H9 (cell line): ENCODE data around the gene GPRC5D. TPM values are rescaled to one million over a fixed set of nuclear protein-coding genes. Genes with fewer than 3 reads are reported as not detected.

Experiments
- DNase-seq: peaks from one replicate; pipeline ENCODE4 v3.0.0-alpha.2; 2017
- H2AFZ ChIP-seq: one replicate; pipeline ENCODE4 v1.6.1; 2013; ENCODE audit warnings: mild to moderate bottlenecking, low read length, control low read depth, moderate library complexity
- H2AK5ac ChIP-seq: 2 replicates; pipeline ENCODE4 v1.6.1; 2013; ENCODE audit warnings: low read length, control low read depth, mixed read lengths; ENCODE audit not compliant: insufficient read length
- H2BK120ac ChIP-seq: one replicate; pipeline ENCODE4 v1.6.1; 2013; ENCODE audit warnings: low read depth, mild to moderate bottlenecking, low read length, control low read depth, inconsistent platforms; ENCODE audit not compliant: poor library complexity, severe bottlenecking
- H2BK12ac ChIP-seq: 2 replicates; pipeline ENCODE4 v1.6.1; 2013; ENCODE audit warnings: low read length, control low read depth, mixed read lengths, low read depth; ENCODE audit not compliant: insufficient read length
- H2BK15ac ChIP-seq: 2 replicates; pipeline ENCODE4 v1.6.1; 2013; ENCODE audit warnings: low read depth, low read length, control low read depth
- H2BK20ac ChIP-seq: one replicate; pipeline ENCODE4 v1.6.1; 2013; ENCODE audit warnings: low read depth, mild to moderate bottlenecking, low read length, control low read depth, inconsistent platforms; ENCODE audit not compliant: poor library complexity, severe bottlenecking
- H2BK5ac ChIP-seq: 2 replicates; pipeline ENCODE4 v1.6.1; 2013; ENCODE audit warnings: low read length, control low read depth, mixed read lengths; ENCODE audit not compliant: insufficient read length
- H3K14ac ChIP-seq: 2 replicates; pipeline ENCODE4 v1.6.1; 2013; ENCODE audit warnings: low read length, control low read depth; ENCODE audit not compliant: insufficient read depth
- H3K18ac ChIP-seq: 2 replicates; pipeline ENCODE4 v1.6.1; 2013; ENCODE audit warnings: low read depth, mild to moderate bottlenecking, mixed read lengths, low read length, control low read depth; ENCODE audit not compliant: insufficient read length
- H3K23ac ChIP-seq: 2 replicates; pipeline ENCODE4 v1.6.1; 2013; ENCODE audit warnings: low read length, control low read depth, mixed read lengths, low read depth; ENCODE audit not compliant: insufficient read length
- H3K23me2 ChIP-seq: 2 replicates; pipeline ENCODE4 v1.6.1; 2013; ENCODE audit warnings: low read depth, mild to moderate bottlenecking, mixed read lengths, low read length, control low read depth; ENCODE audit not compliant: insufficient read length, poor library complexity, severe bottlenecking
- H3K27ac ChIP-seq: 2 replicates; pipeline ENCODE4 v1.5.1; 2013; ENCODE audit warnings: low read length, control low read depth, mixed read lengths, low read depth; ENCODE audit not compliant: insufficient read length
- H3K27me3 ChIP-seq: 2 replicates; pipeline ENCODE4 v1.6.1; 2013; ENCODE audit warnings: low read length, control low read depth, inconsistent platforms; ENCODE audit not compliant: insufficient read depth
- H3K4ac ChIP-seq: 2 replicates; pipeline ENCODE4 v1.6.1; 2013; ENCODE audit warnings: low read depth, mild to moderate bottlenecking, control low read depth, inconsistent platforms, low read length, moderate library complexity
- H3K4me1 ChIP-seq: 2 replicates; pipeline ENCODE4 v1.6.1; 2013; ENCODE audit warnings: low read length, control low read depth, inconsistent platforms; ENCODE audit not compliant: insufficient read depth
- H3K4me2 ChIP-seq: 2 replicates; pipeline ENCODE4 v1.6.1; 2013; ENCODE audit warnings: low read length, control low read depth, mixed read lengths; ENCODE audit not compliant: insufficient read length, insufficient read depth
- H3K56ac ChIP-seq: 2 replicates; pipeline ENCODE4 v1.6.1; 2013; ENCODE audit warnings: low read depth, mild to moderate bottlenecking, mixed read lengths, low read length, control low read depth; ENCODE audit not compliant: insufficient read length
- H3K79me1 ChIP-seq: 2 replicates; pipeline ENCODE4 v1.6.1; 2013; ENCODE audit warnings: low read depth, mild to moderate bottlenecking, moderate library complexity, low read length, control low read depth, inconsistent platforms; ENCODE audit not compliant: insufficient read depth, poor library complexity, severe bottlenecking
- H3K79me2 ChIP-seq: 2 replicates; pipeline ENCODE4 v1.6.1; 2013; ENCODE audit warnings: low read length, control low read depth, inconsistent platforms; ENCODE audit not compliant: insufficient read depth
- H3K9ac ChIP-seq: 2 replicates; pipeline ENCODE4 v1.6.1; 2013; ENCODE audit warnings: low read length, control low read depth, mixed read lengths; ENCODE audit not compliant: insufficient read length; ENCODE audit errors: extremely low read depth
- H3K9me3 ChIP-seq: one replicate; pipeline ENCODE4 v1.6.1; 2013; ENCODE audit warnings: low read depth, low read length, inconsistent platforms; ENCODE audit not compliant: control insufficient read depth
- H3T11ph ChIP-seq: one replicate; pipeline ENCODE4 v1.6.1; 2013; ENCODE audit warnings: mild to moderate bottlenecking, low read length, control low read depth, inconsistent platforms
- H4K20me1 ChIP-seq: one replicate; pipeline ENCODE4 v1.6.1; 2013; ENCODE audit not compliant: control insufficient read depth, insufficient read length, insufficient read depth
- H4K5ac ChIP-seq: 2 replicates; pipeline ENCODE4 v1.6.1; 2013; ENCODE audit warnings: low read depth, mild to moderate bottlenecking, mixed read lengths, low read length, control low read depth; ENCODE audit not compliant: insufficient read length
- H4K8ac ChIP-seq: replicated peaks from 2 replicates; pipeline ENCODE4 v1.6.1; 2013; ENCODE audit warnings: low read length, control low read depth, mixed read lengths, low read depth; ENCODE audit not compliant: insufficient read length
- H4K91ac ChIP-seq: 2 replicates; pipeline ENCODE4 v1.6.1; 2013; ENCODE audit warnings: low read depth, mild to moderate bottlenecking, moderate library complexity, mixed read lengths, low read length, control low read depth; ENCODE audit not compliant: insufficient read length
- H3K27ac Mint-ChIP-seq, 3 experiments: 2 replicates in 2 of 3; 3 replicates in 1 of 3; pipeline ENCODE4 v1.8.0; 2020 to 2021; ENCODE audit warnings: mixed read lengths in 3 of 3, mild to moderate bottlenecking in 1 of 3, moderate library complexity in 1 of 3
- H3K27me3 Mint-ChIP-seq: 2 replicates; pipeline ENCODE4 v1.8.0; 2021; ENCODE audit warnings: low read depth, mild to moderate bottlenecking, moderate library complexity, mixed read lengths
- H3K36me3 Mint-ChIP-seq, 3 experiments: 2 replicates in 2 of 3; 3 replicates in 1 of 3; pipeline ENCODE4 v1.8.0; 2020 to 2021; ENCODE audit warnings: low read depth in 3 of 3, mixed read lengths in 3 of 3; ENCODE audit not compliant: insufficient read depth in 1 of 3
- H3K4me1 Mint-ChIP-seq, 2 experiments: 2 replicates each; pipeline ENCODE4 v1.8.0; 2020; ENCODE audit warnings: mixed read lengths in 2 of 2
- H3K4me3 Mint-ChIP-seq, 2 experiments: 2 replicates in 1 of 2; 3 replicates in 1 of 2; pipeline ENCODE4 v1.8.0; 2020 to 2021; ENCODE audit warnings: mild to moderate bottlenecking in 2 of 2, mixed read lengths in 2 of 2, moderate library complexity in 1 of 2
- H3K9me3 Mint-ChIP-seq, 2 experiments: 2 replicates in 1 of 2; 3 replicates in 1 of 2; pipeline ENCODE4 v1.8.0; 2020; ENCODE audit warnings: mild to moderate bottlenecking in 2 of 2, mixed read lengths in 2 of 2, moderate library complexity in 1 of 2
- CTCF ChIP-seq: fragments of 200-600 bp; sonication (generic); conservative IDR thresholded peaks from 3 replicates; pipeline ENCODE4 v1.8.0; 2021; ENCODE audit warnings: antibody characterized with exemption, mild to moderate bottlenecking
- WGBS: extraction: QIAGEN DNeasy Blood & Tissue Kit; methylation state at CpG from one replicate; pipeline ENCODE4 v1.1.7; 2013; ENCODE audit warnings: missing lambda C conversion rate, low lambda C conversion rate, mixed read lengths; ENCODE audit not compliant: insufficient read length; ENCODE audit errors: extremely low coverage; 5-methylcytosine and 5-hydroxymethylcytosine counted together
- total RNA-seq: library from RNA; stranded (reverse); gene quantifications from 2 replicates; pipeline ENCODE4 v1.2.1, GENCODE V29; 2021

GPRC5D gene
- total RNA-seq, 1 experiment from 2014 or later: not detected

- no peak within 1 kb of the TSS for H4K91ac ChIP-seq
- no peaks in the 10 kb centered on the region for H3K79me1 ChIP-seq
- peaks cover 31 to 34% of the 10 kb centered on the region in 2 experiments for H3K4me1 Mint-ChIP-seq
- H3K4me2 ChIP-seq: peak within 1 kb of the TSS; percentile 84
- no peak within 1 kb of the TSS for H2AK5ac ChIP-seq
- H3K9me3 ChIP-seq: no peaks in the 10 kb centered on the region
- no peak within 1 kb of the TSS for H4K5ac ChIP-seq
- peak within 1 kb of the TSS; percentile 74 for H3K14ac ChIP-seq
- no peak within 1 kb of the TSS for H4K8ac ChIP-seq
- H2BK12ac ChIP-seq: no peak within 1 kb of the TSS
- H2BK5ac ChIP-seq: no peak within 1 kb of the TSS
- no peak for TF ChIP-seq CTCF
- H3K4me1 ChIP-seq: peaks cover 2% of the 10 kb centered on the region; the same call in 1 of the 2 replicates
- H3K23ac ChIP-seq: no peak within 1 kb of the TSS
- WGBS: no CpG with 5 or more reads among the region's 69 CpGs
- no peak within 1 kb of the TSS for H3K27ac ChIP-seq
- H3K27me3 ChIP-seq: no peaks in the 10 kb centered on the region; the same call in 1 of the 2 replicates
- H3K9ac ChIP-seq: peak within 1 kb of the TSS; percentile 73
- H3K9me3 Mint-ChIP-seq: peaks cover 0 to 3% of the 10 kb centered on the region in 2 experiments; a peak in 2 of 5 replicates
- no peak within 1 kb of the TSS for H2BK15ac ChIP-seq
- no peak within 1 kb of the TSS for H2AFZ ChIP-seq
- no peak within 1 kb of the TSS for H2BK120ac ChIP-seq
- no peaks in the 10 kb centered on the region for H4K20me1 ChIP-seq
- peak within 1 kb of the TSS; percentile 12 for H3K18ac ChIP-seq
- no peak within 1 kb of the TSS for H2BK20ac ChIP-seq
- H3T11ph ChIP-seq: no peak within 1 kb of the TSS
- H3K4me3 Mint-ChIP-seq: peak within 1 kb of the TSS; percentile 88 to 96
- peak within 1 kb of the TSS; percentile 24 to 90 (median 82) for H3K27ac Mint-ChIP-seq
- H3K4ac ChIP-seq: no peak within 1 kb of the TSS
- no peaks in the 10 kb centered on the region for H3K79me2 ChIP-seq
- peaks cover 27% of the 10 kb centered on the region for H3K27me3 Mint-ChIP-seq
- DNase-seq: peak; percentile 96
- no peak within 1 kb of the TSS for H3K56ac ChIP-seq
- H3K36me3 Mint-ChIP-seq: peaks cover 4 to 15% (median 14%) of the 10 kb centered on the region in 3 experiments
- H3K23me2 ChIP-seq: peaks cover 18% of the 10 kb centered on the region
These were observed 48.1 kb upstream of the GPRC5D start, which contains the start of gene HEBP1 for GRCh38 chr12:12999959-13000615. Gene HEBP1 (minus strand): TSS chr12:13000265. CDS start chr12:13000114, 151 bp downstream.
